ENCODE results near the gene RFWD3. TPM values are rescaled to one million over a fixed set of nuclear protein-coding genes. Genes with fewer than 3 reads are reported as not detected.

RFWD3 gene
- total and polyA plus RNA-seq, 2 experiments from 2014 or later = 12.8 to 12.9 TPM

- WGBS (ENCODE audit: low lambda C conversion rate, missing lambda C conversion rate) = 88% methylated on average over 12 of the region's 12 CpGs
- DNase-seq (ENCODE audit: low spot score) = no peak
- peaks cover 99% of the 10 kb centered on the region for H3K79me2 ChIP-seq
- no peak overlapping the region for H2AFZ ChIP-seq
- H3K36me3 ChIP-seq (replicated peaks; ENCODE audit: insufficient read depth, low read depth) = no peaks in the 10 kb centered on the region
- H3K9me3 ChIP-seq (ENCODE audit: low read depth) = no peaks in the 10 kb centered on the region
- no peaks in the 10 kb centered on the region for H3K27me3 ChIP-seq
- no peak overlapping the region for H3K4me2 ChIP-seq
- TF ChIP-seq EZH2phosphoT487 (IDR thresholded peaks at IDR 0.05; ENCODE audit: low read depth, severe bottlenecking, unreplicated experiment) (no peak), EZH2 (IDR thresholded peaks at IDR 0.05; ENCODE audit: borderline replicate concordance) (no peak)
- TF ChIP-seq, protein P1, sequence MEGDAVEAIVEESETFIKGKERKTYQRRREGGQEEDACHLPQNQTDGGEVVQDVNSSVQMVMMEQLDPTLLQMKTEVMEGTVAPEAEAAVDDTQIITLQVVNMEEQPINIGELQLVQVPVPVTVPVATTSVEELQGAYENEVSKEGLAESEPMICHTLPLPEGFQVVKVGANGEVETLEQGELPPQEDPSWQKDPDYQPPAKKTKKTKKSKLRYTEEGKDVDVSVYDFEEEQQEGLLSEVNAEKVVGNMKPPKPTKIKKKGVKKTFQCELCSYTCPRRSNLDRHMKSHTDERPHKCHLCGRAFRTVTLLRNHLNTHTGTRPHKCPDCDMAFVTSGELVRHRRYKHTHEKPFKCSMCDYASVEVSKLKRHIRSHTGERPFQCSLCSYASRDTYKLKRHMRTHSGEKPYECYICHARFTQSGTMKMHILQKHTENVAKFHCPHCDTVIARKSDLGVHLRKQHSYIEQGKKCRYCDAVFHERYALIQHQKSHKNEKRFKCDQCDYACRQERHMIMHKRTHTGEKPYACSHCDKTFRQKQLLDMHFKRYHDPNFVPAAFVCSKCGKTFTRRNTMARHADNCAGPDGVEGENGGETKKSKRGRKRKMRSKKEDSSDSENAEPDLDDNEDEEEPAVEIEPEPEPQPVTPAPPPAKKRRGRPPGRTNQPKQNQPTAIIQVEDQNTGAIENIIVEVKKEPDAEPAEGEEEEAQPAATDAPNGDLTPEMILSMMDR (IDR thresholded peaks at IDR 0.05; ENCODE audit: poor library complexity) = no peak
- no peak overlapping the region for H3K27ac ChIP-seq
- peaks cover 13% of the 10 kb centered on the region for H3K4me1 ChIP-seq (ENCODE audit: insufficient read depth)
- H4K20me1 ChIP-seq (ENCODE audit: insufficient read depth, poor library complexity, severe bottlenecking) = peaks cover 49% of the 10 kb centered on the region
- no peaks in the 10 kb centered on the region for H3K9me2 ChIP-seq (replicated peaks; ENCODE audit: insufficient read depth)
- H3K4me3 ChIP-seq = no peak overlapping the region
Observed at GRCh38 chr16:74575807-74576643, 90.7 kb downstream of the RFWD3 start.

GRCh38 chr16:74575175-74575806, 91.4 kb downstream of the RFWD3 start:
- no peaks in the 10 kb centered on the region for H3K27me3 ChIP-seq
- TF ChIP-seq EZH2phosphoT487 (IDR thresholded peaks at IDR 0.05; ENCODE audit: low read depth, severe bottlenecking, unreplicated experiment) = no peak
- TF ChIP-seq, protein P1 (IDR thresholded peaks at IDR 0.05; ENCODE audit: poor library complexity) = no peak
- peaks cover 17% of the 10 kb centered on the region for H3K4me1 ChIP-seq (ENCODE audit: insufficient read depth)
- H3K27ac ChIP-seq = no peak overlapping the region
- no peaks in the 10 kb centered on the region for H3K9me3 ChIP-seq (ENCODE audit: low read depth)
- no peaks in the 10 kb centered on the region for H3K36me3 ChIP-seq (replicated peaks; ENCODE audit: insufficient read depth, low read depth)
- no peak overlapping the region for H2AFZ ChIP-seq
- DNase-seq (ENCODE audit: low spot score) = no peak
- 97% methylated on average over 7 of the region's 7 CpGs for WGBS (ENCODE audit: low lambda C conversion rate, missing lambda C conversion rate)
- H3K4me3 ChIP-seq = no peak overlapping the region
- no peak overlapping the region for H3K4me2 ChIP-seq
- H3K79me2 ChIP-seq = peaks cover 99% of the 10 kb centered on the region
- H4K20me1 ChIP-seq (ENCODE audit: insufficient read depth, poor library complexity, severe bottlenecking) = peaks cover 48% of the 10 kb centered on the region
- H3K9me2 ChIP-seq (replicated peaks; ENCODE audit: insufficient read depth) = no peaks in the 10 kb centered on the region

GRCh38 chr16:74574146-74574545, 92.5 kb downstream of the RFWD3 start:
- no peak for DNase-seq (ENCODE audit: low spot score)
- Histone ChIP-seq H2AFZ (no peak overlapping the region), H3K4me2 (no peak overlapping the region), H4K20me1 (ENCODE audit: insufficient read depth, poor library complexity, severe bottlenecking) (peaks cover 53% of the 10 kb centered on the region), H3K4me1 (ENCODE audit: insufficient read depth) (peaks cover 17% of the 10 kb centered on the region), H3K9me2 (replicated peaks; ENCODE audit: insufficient read depth) (no peaks in the 10 kb centered on the region), H3K27me3 (no peaks in the 10 kb centered on the region), H3K27ac (no peak overlapping the region), H3K36me3 (replicated peaks; ENCODE audit: insufficient read depth, low read depth) (no peaks in the 10 kb centered on the region), H3K4me3 (no peak overlapping the region), H3K9me3 (ENCODE audit: low read depth) (no peaks in the 10 kb centered on the region), H3K79me2 (peaks cover 99% of the 10 kb centered on the region)
- no peak for TF ChIP-seq EZH2 (IDR thresholded peaks at IDR 0.05; ENCODE audit: borderline replicate concordance)
- TF ChIP-seq, protein P1 (IDR thresholded peaks at IDR 0.05; ENCODE audit: poor library complexity) = no peak
- TF ChIP-seq EZH2phosphoT487 (IDR thresholded peaks at IDR 0.05; ENCODE audit: low read depth, severe bottlenecking, unreplicated experiment) = no peak
- 80% methylated on average over 2 of the region's 2 CpGs for WGBS (ENCODE audit: low lambda C conversion rate, missing lambda C conversion rate)
